Spleen (tissue), 11 donors: ENCODE data around the gene RAPGEF3. TPM values are rescaled to one million over a fixed set of nuclear protein-coding genes. Genes with fewer than 3 reads are reported as not detected.

Experiments
- DNase-seq: peaks from one replicate; pipeline ENCODE4 v3.0.0-alpha.2; 2020
- H3K27ac ChIP-seq, 8 donors: fragments of 200-600 bp; sonication (generic) in 7 of 8; 1 replicate in 4 of 8; 2 replicates in 4 of 8; pipeline versions ENCODE4 v1.5.0 to v1.8.0; 2016 to 2021; ENCODE audit warnings: inconsistent platforms in 4 of 8, mild to moderate bottlenecking in 4 of 8, moderate library complexity in 1 of 8
- H3K27me3 ChIP-seq, 7 donors: fragments of 200-600 bp; sonication (generic) in 6 of 7; replicated peaks in 1 of 7; 1 replicate in 4 of 7; 2 replicates in 3 of 7; pipeline versions ENCODE4 v1.5.0 to v1.8.0; 2016 to 2021; ENCODE audit warnings: inconsistent platforms in 3 of 7, mild to moderate bottlenecking in 1 of 7
- H3K36me3 ChIP-seq, 6 donors: fragments of 200-600 bp; sonication (generic) in 5 of 6; 1 replicate in 4 of 6; 2 replicates in 2 of 6; pipeline versions ENCODE4 v1.5.0 to v1.8.0; 2016 to 2021; ENCODE audit warnings: inconsistent platforms in 2 of 6
- H3K4me1 ChIP-seq, 6 donors: fragments of 200-600 bp; sonication (generic) in 5 of 6; 1 replicate in 3 of 6; 2 replicates in 3 of 6; pipeline versions ENCODE4 v1.5.0 to v1.8.0; 2016 to 2021; ENCODE audit warnings: inconsistent platforms in 3 of 6
- H3K4me3 ChIP-seq, 8 donors: fragments of 200-600 bp; sonication (generic) in 7 of 8; 1 replicate in 4 of 8; 2 replicates in 4 of 8; pipeline versions ENCODE4 v1.5.0 to v1.8.0; 2016 to 2021; ENCODE audit warnings: inconsistent platforms in 4 of 8, mild to moderate bottlenecking in 4 of 8, moderate library complexity in 2 of 8
- H3K9me3 ChIP-seq, 8 donors: fragments of 200-600 bp; sonication (generic) in 7 of 8; 1 replicate in 4 of 8; 2 replicates in 4 of 8; pipeline versions ENCODE4 v1.5.0 to v1.8.0; 2016 to 2021; ENCODE audit warnings: inconsistent platforms in 4 of 8
- POLR2A ChIP-seq, 3 donors: fragments of 450-650 bp; IDR thresholded peaks; one replicate each; pipeline ENCODE4 v1.5.1; 2017; ENCODE audit warnings: antibody characterized with exemption in 3 of 3, mild to moderate bottlenecking in 1 of 3
- POLR2AphosphoS5 ChIP-seq, 3 donors: sonication (generic); formaldehyde crosslinking; IDR thresholded peaks; one replicate each; pipeline ENCODE4 v1.5.1; 2017; ENCODE audit warnings: antibody characterized with exemption in 3 of 3
- WGBS, 5 donors: extraction: QIAGEN DNeasy Blood & Tissue Kit in 3 of 5; methylation state at CpG; one replicate each; pipeline versions ENCODE4 v1.1.5 to v1.1.7; 2013 to 2018; 5-methylcytosine and 5-hydroxymethylcytosine counted together
- intact Hi-C: fragments of 100-400 bp; cut with DNase I; formaldehyde crosslinking; loops from one replicate; pipeline ENCODE4 v1.15.0; 2023; ENCODE audit warnings: low total_unique reads
- polyA plus RNA-seq, 3 donors: library from polyadenylated mRNA; stranded (reverse); fragments of 200-250 nt; gene quantifications; one replicate each; pipeline ENCODE4 v1.2.1, GENCODE V29; 2013
- total RNA-seq, 7 donors: library from RNA; depleted of rRNA in 3 of 7; stranded (reverse); fragments of >200 nt in 3 of 7; fragmentation: NEBNext Ultra II Directional in 4 of 7; extraction: Animal tissue kit (Norgen Biotek cat#: 25700) in 4 of 7; gene quantifications; one replicate each; pipeline versions ENCODE4 v1.1.0 to v1.2.1, GENCODE V29; 2016 to 2021
- TF ChIP-seq, protein P1 (sequence below), 11 experiments: fragments of 200-600 bp in 7 of 11; fragments of 450-650 bp in 4 of 11; sonication (generic) in 4 of 11; IDR thresholded peaks in 8 of 11; conservative IDR thresholded peaks in 3 of 11; 1 replicate in 7 of 11; 2 replicates in 4 of 11; pipeline versions ENCODE4 v1.4.0 to v1.8.0; 2016 to 2021; ENCODE audit warnings: antibody characterized with exemption in 11 of 11, inconsistent platforms in 4 of 11, mild to moderate bottlenecking in 1 of 11
- donor health status: healthy with polysubstance abuse.
- donor health status: DM: no; HTN: no; CAD: no; lungs with moderate emphysema.
- donor health status: DM: no; HTN: no; CAD: no.
- donor health status: Bipolar disorder and iron deficiency.
- donor health status: healthy.
- donor health status: DM: no; HTN: no; CAD: no.
- donor health status: DM: yes; HTN: yes; CAD: no.

RAPGEF3 gene
- total and polyA plus RNA-seq, 10 donors = 21.4 to 116 (median 58.7) TPM

DNA sequence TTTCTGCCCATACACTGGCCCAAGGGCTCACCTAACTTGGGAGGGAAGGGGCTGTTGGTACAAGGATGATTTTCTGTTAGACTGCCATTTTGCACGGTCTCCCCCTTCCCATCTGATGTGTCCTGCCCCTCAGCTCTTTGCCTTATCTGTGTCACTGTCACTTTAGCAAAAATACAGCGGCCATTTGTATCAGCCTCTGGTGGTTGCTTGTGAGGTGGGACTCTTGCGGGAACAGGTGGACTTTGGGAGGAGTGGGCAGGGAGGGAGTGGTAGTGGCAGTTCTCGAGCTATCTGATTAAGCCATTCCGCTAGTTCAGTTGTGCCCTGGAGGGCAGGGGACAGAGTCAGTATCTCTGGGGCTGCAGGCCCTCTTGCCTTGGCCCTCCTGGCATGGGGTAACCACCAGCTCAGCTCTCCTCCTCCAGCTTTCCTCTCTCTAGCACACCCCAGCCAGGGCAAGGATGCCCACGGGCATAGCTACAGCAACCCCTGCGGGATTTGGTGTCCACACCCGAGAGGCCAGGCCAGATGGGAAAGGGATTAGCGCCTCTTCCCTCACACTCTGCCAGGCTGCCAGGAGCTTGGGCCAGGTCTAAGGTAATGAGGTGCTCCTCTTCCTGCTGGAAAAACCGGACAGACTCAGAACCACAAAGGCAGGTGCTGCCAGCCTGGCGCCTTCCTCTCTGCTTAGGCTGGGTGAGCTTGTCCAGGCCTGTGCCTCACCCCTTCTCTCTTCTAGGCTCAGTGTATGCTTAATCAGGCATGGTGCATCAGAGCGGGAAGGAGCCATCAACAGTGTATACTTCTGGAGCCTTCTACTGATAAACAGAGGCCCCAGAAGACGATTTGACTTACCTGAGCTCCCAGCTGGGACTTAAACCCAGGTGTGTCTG is 23.0 kb upstream of the RAPGEF3 start:
- DNase-seq = peak; percentile 76
- Histone ChIP-seq H3K4me3 (no peak overlapping the region), H3K9me3 (no peaks in the 10 kb centered on the region), H3K27ac (peak overlapping the region in 4 of 8 donors; percentile 14 to 51 (median 32)), H3K36me3 (peaks cover 0 to 69% (median 51%) of the 10 kb centered on the region in 6 donors), H3K27me3 (no peaks in the 10 kb centered on the region), H3K4me1 (peaks cover 11 to 52% (median 41%) of the 10 kb centered on the region in 6 donors)
- intact Hi-C loops = no loop called here
- TF ChIP-seq, protein P1, sequence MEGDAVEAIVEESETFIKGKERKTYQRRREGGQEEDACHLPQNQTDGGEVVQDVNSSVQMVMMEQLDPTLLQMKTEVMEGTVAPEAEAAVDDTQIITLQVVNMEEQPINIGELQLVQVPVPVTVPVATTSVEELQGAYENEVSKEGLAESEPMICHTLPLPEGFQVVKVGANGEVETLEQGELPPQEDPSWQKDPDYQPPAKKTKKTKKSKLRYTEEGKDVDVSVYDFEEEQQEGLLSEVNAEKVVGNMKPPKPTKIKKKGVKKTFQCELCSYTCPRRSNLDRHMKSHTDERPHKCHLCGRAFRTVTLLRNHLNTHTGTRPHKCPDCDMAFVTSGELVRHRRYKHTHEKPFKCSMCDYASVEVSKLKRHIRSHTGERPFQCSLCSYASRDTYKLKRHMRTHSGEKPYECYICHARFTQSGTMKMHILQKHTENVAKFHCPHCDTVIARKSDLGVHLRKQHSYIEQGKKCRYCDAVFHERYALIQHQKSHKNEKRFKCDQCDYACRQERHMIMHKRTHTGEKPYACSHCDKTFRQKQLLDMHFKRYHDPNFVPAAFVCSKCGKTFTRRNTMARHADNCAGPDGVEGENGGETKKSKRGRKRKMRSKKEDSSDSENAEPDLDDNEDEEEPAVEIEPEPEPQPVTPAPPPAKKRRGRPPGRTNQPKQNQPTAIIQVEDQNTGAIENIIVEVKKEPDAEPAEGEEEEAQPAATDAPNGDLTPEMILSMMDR (IDR thresholded peaks at IDR 0.05 in 8 of 11, conservative IDR thresholded peaks at IDR 0.05 in 3 of 11) = no peak
- TF ChIP-seq POLR2AphosphoS5 (IDR thresholded peaks at IDR 0.05) = peak in 2 of 3 donors; percentile 35 to 57
- WGBS, 5 donors = 80 to 87% (median 83%) methylated on average over 11 to 13 of the region's 13 CpGs

DNA sequence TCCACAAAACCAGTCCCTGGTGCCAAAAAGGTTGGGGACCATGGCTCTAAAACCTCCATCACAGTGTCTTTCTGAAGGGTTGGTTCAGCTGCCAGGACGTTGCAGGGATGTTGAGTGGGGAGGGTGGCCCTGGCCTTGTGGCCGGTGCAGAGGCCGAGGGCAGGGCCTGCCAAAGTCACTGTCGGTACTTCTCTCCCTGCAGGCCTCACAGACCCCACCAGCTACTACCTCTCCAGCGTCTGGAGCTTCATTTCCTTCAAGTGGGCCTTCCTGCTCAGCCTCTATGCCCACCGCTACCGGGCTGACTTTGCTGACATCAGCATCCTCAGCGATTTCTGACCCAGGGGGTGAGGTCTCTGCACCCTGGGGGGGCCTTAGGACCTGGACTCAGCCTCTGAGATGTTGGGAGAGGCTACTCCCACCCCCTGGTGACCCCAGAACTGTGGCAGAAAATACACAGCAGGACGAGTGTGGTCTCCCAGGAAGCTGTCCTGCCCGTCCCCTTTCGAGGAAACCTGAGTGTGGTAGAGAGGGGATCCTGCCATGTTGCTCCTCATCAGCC is 21.3 kb upstream of the RAPGEF3 start:
- peak overlapping the region in 4 of 8 donors; percentile 21 to 48 (median 32) for H3K27ac ChIP-seq
- peaks cover 21 to 68% (median 58%) of the 10 kb centered on the region in 6 donors for H3K4me1 ChIP-seq
- H3K4me3 ChIP-seq = no peak overlapping the region
- no peaks in the 10 kb centered on the region for H3K9me3 ChIP-seq
- H3K36me3 ChIP-seq = peaks cover 0 to 52% (median 34%) of the 10 kb centered on the region in 6 donors
- intact Hi-C loops = no loop called here
- peak; percentile 49 for DNase-seq
- H3K27me3 ChIP-seq = no peaks in the 10 kb centered on the region
- 62 to 82% (median 68%) methylated on average over 9 to 11 of the region's 11 CpGs for WGBS, 5 donors
- TF ChIP-seq, protein P1 (IDR thresholded peaks at IDR 0.05 in 8 of 11, conservative IDR thresholded peaks at IDR 0.05 in 3 of 11) = no peak
- TF ChIP-seq POLR2AphosphoS5 (IDR thresholded peaks at IDR 0.05) = peak in 1 of 3 donors; percentile 57
- TF ChIP-seq POLR2A (IDR thresholded peaks at IDR 0.05) = no peak

- Histone ChIP-seq H3K9me3 (no peaks in the 10 kb centered on the region), H3K27me3 (no peaks in the 10 kb centered on the region), H3K4me1 (peaks cover 21 to 74% (median 64%) of the 10 kb centered on the region in 6 donors), H3K36me3 (peaks cover 0 to 46% (median 28%) of the 10 kb centered on the region in 6 donors), H3K27ac (peak overlapping the region in 3 of 8 donors; percentile 21 to 48 (median 42)), H3K4me3 (no peak overlapping the region)
- TF ChIP-seq, protein P1 (IDR thresholded peaks at IDR 0.05 in 8 of 11, conservative IDR thresholded peaks at IDR 0.05 in 3 of 11) = peak; percentile 87 to 96 (median 94)
- peak; percentile 58 to 81 (median 62) for TF ChIP-seq POLR2AphosphoS5 (IDR thresholded peaks at IDR 0.05)
- no peak for TF ChIP-seq POLR2A (IDR thresholded peaks at IDR 0.05)
- peak; percentile 96 for DNase-seq
- intact Hi-C loops = no loop called here
- 31 to 50% (median 45%) methylated on average over 16 to 19 of the region's 19 CpGs for WGBS, 5 donors
Observed at GRCh38 chr12:47779301-47779942, 20.7 kb upstream of the RAPGEF3 start.
